ENCODE measurements around the gene ULBP2.

The ULBP2 gene

GRCh38 chr6:149900620-149901443 is 41.0 kb upstream of the ULBP2 start:
- Histone ChIP-seq H3K36me3 (replicated peaks; ENCODE audit: insufficient read depth, low read length) (no peaks in the 10 kb centered on the region), H3K9me2 (replicated peaks; ENCODE audit: insufficient read depth, low read length) (no peaks in the 10 kb centered on the region), H3K4me2 (ENCODE audit: low read depth, low read length) (no peak overlapping the region), H3K9ac (ENCODE audit: low read length) (no peak overlapping the region), H3F3A (ENCODE audit: insufficient read depth, low read length) (no peaks in the 10 kb centered on the region), H3K79me2 (ENCODE audit: low read length) (no peaks in the 10 kb centered on the region), H3K27me3 (replicated peaks; ENCODE audit: insufficient read depth, low read length) (peaks cover 78% of the 10 kb centered on the region), H3K4me1 (ENCODE audit: low read length) (no peaks in the 10 kb centered on the region), H3K27ac (ENCODE audit: low read length) (no peak overlapping the region), H4K20me1 (ENCODE audit: insufficient read depth, low read length) (no peaks in the 10 kb centered on the region), H2AFZ (ENCODE audit: low read length) (no peak overlapping the region), H3K4me3 (ENCODE audit: low read length) (no peak overlapping the region), H3K9me3 (replicated peaks; ENCODE audit: insufficient read depth, low read length) (no peaks in the 10 kb centered on the region)
- DNase-seq = no peak
- no peak for TF ChIP-seq EZH2 (optimal IDR thresholded peaks at IDR 0.05; ENCODE audit: low read depth, low read length)
- no peak for TF ChIP-seq CTCF (IDR thresholded peaks at IDR 0.05; ENCODE audit: low read length)
- TF ChIP-seq EZH2phosphoT487 (IDR thresholded peaks at IDR 0.05; ENCODE audit: low read length) = no peak

- Histone ChIP-seq H3K4me3 (ENCODE audit: low read length) (no peak overlapping the region), H3K79me2 (ENCODE audit: low read length) (no peaks in the 10 kb centered on the region), H3K36me3 (replicated peaks; ENCODE audit: insufficient read depth, low read length) (no peaks in the 10 kb centered on the region), H3K9ac (ENCODE audit: low read length) (no peak overlapping the region), H3K4me2 (ENCODE audit: low read depth, low read length) (no peak overlapping the region), H3K9me2 (replicated peaks; ENCODE audit: insufficient read depth, low read length) (no peaks in the 10 kb centered on the region), H2AFZ (ENCODE audit: low read length) (no peak overlapping the region), H3F3A (ENCODE audit: insufficient read depth, low read length) (no peaks in the 10 kb centered on the region), H4K20me1 (ENCODE audit: insufficient read depth, low read length) (no peaks in the 10 kb centered on the region), H3K27ac (ENCODE audit: low read length) (no peak overlapping the region), H3K9me3 (replicated peaks; ENCODE audit: insufficient read depth, low read length) (no peaks in the 10 kb centered on the region), H3K4me1 (ENCODE audit: low read length) (no peaks in the 10 kb centered on the region), H3K27me3 (replicated peaks; ENCODE audit: insufficient read depth, low read length) (peaks cover 85% of the 10 kb centered on the region)
- no peak for TF ChIP-seq CTCF (IDR thresholded peaks at IDR 0.05; ENCODE audit: low read length)
- no peak for TF ChIP-seq EZH2 (optimal IDR thresholded peaks at IDR 0.05; ENCODE audit: low read depth, low read length)
- TF ChIP-seq EZH2phosphoT487 (IDR thresholded peaks at IDR 0.05; ENCODE audit: low read length) = no peak
- DNase-seq = no peak
These were observed 40.2 kb upstream of the ULBP2 start for GRCh38 chr6:149901444-149902140.

GRCh38 chr6:149903938-149904611 is 37.7 kb upstream of the ULBP2 start:
- Histone ChIP-seq H3K79me2 (ENCODE audit: low read length) (no peaks in the 10 kb centered on the region), H3K4me3 (ENCODE audit: low read length) (no peak overlapping the region), H3F3A (ENCODE audit: insufficient read depth, low read length) (no peaks in the 10 kb centered on the region), H3K4me2 (ENCODE audit: low read depth, low read length) (no peak overlapping the region), H4K20me1 (ENCODE audit: insufficient read depth, low read length) (no peaks in the 10 kb centered on the region), H3K9me3 (replicated peaks; ENCODE audit: insufficient read depth, low read length) (no peaks in the 10 kb centered on the region), H3K36me3 (replicated peaks; ENCODE audit: insufficient read depth, low read length) (no peaks in the 10 kb centered on the region), H2AFZ (ENCODE audit: low read length) (no peak overlapping the region), H3K9ac (ENCODE audit: low read length) (no peak overlapping the region), H3K4me1 (ENCODE audit: low read length) (no peaks in the 10 kb centered on the region), H3K27me3 (replicated peaks; ENCODE audit: insufficient read depth, low read length) (peaks cover 93% of the 10 kb centered on the region), H3K9me2 (replicated peaks; ENCODE audit: insufficient read depth, low read length) (no peaks in the 10 kb centered on the region), H3K27ac (ENCODE audit: low read length) (no peak overlapping the region)
- DNase-seq = no peak
- TF ChIP-seq EZH2 (optimal IDR thresholded peaks at IDR 0.05; ENCODE audit: low read depth, low read length) = no peak
- no peak for TF ChIP-seq CTCF (IDR thresholded peaks at IDR 0.05; ENCODE audit: low read length)
- no peak for TF ChIP-seq EZH2phosphoT487 (IDR thresholded peaks at IDR 0.05; ENCODE audit: low read length)
